ENCODE results near the gene PI4K2A.
"Not testable (repeated sequence)": the region's sequence is repeated elsewhere in the genome, so short reads cannot be mapped to it uniquely, and the experiment has no call there.

The PI4K2A gene

DNA sequence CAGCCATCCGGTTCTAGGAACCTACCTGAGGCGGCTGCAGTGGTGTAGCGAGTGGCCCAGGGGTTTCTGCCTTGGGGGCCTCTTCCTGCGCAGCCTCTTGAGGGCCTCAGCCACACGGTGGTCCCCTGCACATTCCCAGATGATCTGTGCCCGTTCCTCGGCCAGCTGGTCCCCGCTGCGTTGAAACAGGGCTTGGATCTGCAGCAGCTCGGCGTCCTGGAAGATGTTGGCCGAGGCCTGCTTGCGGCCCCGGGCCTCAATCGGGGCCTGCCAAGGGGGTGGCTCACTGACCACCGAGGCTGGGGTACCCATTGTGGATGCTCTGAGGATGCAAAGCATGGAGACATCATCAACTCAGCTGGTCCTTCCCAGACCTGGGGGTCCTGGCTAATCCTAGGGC is 39.1 kb downstream of the PI4K2A start:
- Mint-ChIP-seq H3K4me1 (peaks cover 12% of the 10 kb centered on the region), H3K36me3 (peaks cover 5% of the 10 kb centered on the region), H3K27ac (no peak overlapping the region), H3K4me3 (no peak overlapping the region), H3K27me3 (no peaks in the 10 kb centered on the region), H3K9me3 (no peaks in the 10 kb centered on the region)
- ATAC-seq, result no peak

DNA sequence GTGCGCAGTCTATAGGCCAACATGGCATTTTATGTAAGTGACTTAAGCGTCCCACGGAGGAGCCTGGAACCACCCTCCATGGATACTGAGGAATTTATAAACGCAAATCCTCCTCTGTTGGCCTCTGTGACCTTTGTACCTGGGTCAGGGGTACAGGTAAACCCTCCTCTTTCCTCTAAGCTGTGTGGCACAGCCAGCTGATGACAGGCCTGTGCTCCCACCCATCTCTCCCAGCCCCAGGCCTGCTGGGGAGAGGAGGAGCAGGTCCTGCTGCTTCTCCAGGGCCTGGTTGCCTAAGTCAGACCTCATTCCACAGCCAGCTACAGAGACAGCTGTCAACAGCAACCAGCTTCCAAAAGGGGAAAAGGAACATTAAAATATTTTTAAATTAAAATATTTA is 41.6 kb downstream of the PI4K2A start:
- no peaks in the 10 kb centered on the region for H3K9me3 Mint-ChIP-seq
- no peaks in the 10 kb centered on the region for H3K27me3 Mint-ChIP-seq
- H3K36me3 Mint-ChIP-seq, result no peaks in the 10 kb centered on the region
- no peak for ATAC-seq
- no peak overlapping the region for H3K4me3 Mint-ChIP-seq
- H3K4me1 Mint-ChIP-seq, result peaks cover 14% of the 10 kb centered on the region
- H3K27ac Mint-ChIP-seq, result no peak overlapping the region

DNA sequence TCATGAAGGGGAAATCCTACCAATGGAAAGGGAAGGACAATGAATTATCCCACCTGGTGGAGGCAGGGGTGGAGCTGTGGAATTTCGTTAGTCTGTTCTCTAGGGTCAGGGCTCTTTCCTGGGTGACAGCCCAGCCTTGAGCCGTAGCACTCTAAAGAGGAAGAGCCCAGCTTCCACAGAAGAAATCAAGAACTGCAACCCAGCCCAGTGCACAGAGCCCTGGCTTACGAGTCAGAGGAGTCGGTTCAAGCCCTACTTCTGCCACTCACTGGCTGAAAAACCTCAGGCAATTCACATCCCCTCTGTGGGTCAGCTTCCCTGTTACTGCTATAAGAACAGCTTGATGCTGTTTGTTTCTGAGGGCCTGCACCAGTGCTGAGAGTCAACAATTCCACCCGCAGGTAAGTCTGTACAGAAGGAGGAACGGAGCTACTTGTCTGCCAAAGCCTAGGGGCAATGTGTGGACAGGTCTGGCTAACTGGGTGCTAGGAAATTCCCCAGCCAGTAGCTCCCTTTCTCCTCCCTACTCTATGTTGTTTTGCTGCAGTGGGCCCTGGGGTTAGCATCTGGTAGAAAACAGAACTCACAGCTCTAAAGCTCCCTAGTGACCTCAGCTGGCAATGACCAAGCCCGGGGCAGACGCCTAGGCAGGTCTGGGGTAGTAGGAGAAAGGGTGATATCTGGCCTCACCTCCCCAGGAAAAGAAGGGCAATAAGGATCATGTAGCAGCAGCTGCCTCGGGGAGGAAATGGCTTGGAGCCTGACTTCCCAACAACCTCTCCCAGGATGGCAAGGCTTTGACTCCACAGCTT is 43.3 kb downstream of the PI4K2A start:
- Mint-ChIP-seq H3K4me3 (no peak overlapping the region), H3K4me1 (peaks cover 14% of the 10 kb centered on the region), H3K27ac (no peak overlapping the region), H3K27me3 (no peaks in the 10 kb centered on the region), H3K9me3 (no peaks in the 10 kb centered on the region), H3K36me3 (no peaks in the 10 kb centered on the region)
- no peak for ATAC-seq

DNA sequence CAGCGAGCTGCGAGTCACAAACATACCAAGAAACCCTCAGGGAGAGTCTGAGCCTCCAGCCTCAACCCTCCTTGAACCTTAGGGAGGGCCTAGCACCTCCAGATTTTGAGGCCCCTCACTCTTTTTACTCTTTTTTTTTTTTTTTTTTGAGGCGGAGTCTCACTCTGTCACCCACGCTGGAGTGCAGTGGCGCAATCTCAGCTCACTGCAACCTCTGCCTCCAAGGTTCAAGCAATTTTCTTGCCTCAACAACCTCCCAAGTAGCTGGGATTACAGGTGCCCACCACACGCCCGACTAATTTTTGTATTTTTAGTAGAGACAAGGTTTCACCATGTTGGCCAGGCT is 43.9 kb downstream of the PI4K2A start:
- not testable (repeated sequence) for ATAC-seq, H3K4me3 Mint-ChIP-seq, H3K27ac Mint-ChIP-seq, H3K36me3 Mint-ChIP-seq, H3K9me3 Mint-ChIP-seq, H3K27me3 Mint-ChIP-seq
- peaks cover 14% of the 10 kb centered on the region for H3K4me1 Mint-ChIP-seq

DNA sequence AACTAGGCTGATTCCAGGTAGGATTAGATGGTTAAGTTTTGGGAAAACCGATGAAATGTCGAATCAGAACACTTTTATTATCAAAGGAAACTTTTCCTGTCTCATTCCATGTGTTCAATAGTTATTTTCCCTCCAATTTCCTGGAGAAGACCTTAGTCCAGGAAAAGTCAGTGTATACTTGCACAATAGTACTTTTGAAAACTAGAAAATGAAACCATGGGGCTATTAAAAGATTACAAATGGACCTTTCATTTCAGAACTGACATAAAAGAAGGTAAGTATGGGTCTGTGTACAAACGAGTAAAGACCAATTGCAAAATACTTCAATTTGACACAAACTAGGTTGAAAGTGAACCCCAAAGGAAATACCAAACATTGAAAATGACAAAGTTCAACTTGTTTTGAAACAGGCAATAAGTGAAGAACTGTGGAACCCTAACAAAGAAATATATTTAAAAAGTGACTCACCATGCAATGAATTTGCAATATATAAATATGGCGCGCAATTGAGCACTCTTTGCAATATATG is 44.5 kb downstream of the PI4K2A start:
- Mint-ChIP-seq H3K27ac (no peak overlapping the region), H3K27me3 (no peaks in the 10 kb centered on the region), H3K4me3 (no peak overlapping the region), H3K36me3 (no peaks in the 10 kb centered on the region), H3K4me1 (peaks cover 14% of the 10 kb centered on the region), H3K9me3 (no peaks in the 10 kb centered on the region)
- ATAC-seq, result no peak

DNA sequence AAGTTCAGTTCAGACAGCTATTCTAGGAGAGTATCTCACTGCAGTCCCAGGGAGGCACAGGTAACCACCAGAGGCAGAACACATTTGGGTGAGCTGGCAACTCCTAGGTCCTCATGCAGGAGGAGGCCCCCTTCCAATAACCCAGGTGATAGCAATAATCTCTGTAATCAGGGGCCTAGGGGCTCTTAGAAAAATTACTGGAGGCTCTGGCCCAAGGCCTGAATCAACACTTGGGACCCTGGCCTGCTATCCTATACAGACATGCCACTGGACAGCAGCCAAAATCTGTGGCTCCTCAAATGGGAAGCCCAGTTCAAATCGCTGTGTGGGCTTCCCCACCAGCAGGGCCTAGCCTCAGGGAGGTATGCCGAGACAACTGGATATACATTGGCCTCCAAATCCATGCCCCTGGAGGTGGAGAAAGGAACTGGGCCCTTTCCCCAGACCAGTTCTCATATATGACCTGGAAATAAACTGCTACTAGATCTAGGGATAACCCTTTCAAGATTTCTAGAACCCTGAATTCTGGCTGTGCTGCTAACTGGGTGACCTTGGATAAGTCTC is 45.0 kb downstream of the PI4K2A start:
- ATAC-seq, result no peak
- Mint-ChIP-seq H3K27ac (no peak overlapping the region), H3K4me1 (peaks cover 14% of the 10 kb centered on the region), H3K27me3 (no peaks in the 10 kb centered on the region), H3K9me3 (no peaks in the 10 kb centered on the region), H3K36me3 (no peaks in the 10 kb centered on the region), H3K4me3 (no peak overlapping the region)

DNA sequence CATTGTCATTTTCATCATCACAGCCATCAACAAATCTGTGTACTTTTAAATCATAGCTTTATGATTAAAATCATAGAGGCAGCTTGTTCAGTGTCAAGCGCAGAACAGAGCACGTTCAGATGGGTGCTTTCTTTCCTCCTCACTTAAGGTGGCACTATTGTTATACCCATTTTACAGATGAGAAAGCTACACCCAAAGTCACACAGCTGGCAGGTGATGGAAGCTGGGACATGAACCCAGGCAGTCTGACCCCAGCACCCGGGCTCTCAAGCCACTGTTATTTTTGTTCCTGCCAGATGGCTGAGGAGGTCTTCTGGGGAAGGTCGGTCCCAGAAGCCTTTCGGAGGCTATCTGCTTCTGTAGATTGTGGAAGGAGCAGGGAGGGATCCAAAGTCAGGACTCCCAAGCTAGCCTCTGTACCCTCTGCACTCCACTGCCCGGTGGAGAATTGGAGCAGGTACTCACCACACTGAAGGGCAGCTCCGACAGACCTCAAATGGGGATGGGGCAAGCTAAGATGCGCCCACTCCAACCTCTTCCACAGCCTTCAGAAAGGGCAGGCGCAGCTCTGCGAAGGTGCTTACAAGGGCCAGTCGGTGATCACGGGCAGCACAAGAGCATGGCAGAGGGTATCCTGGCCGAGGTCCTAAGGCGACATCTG is 46.0 kb downstream of the PI4K2A start:
- Mint-ChIP-seq H3K4me1 (peaks cover 14% of the 10 kb centered on the region), H3K27me3 (no peaks in the 10 kb centered on the region), H3K27ac (peak overlapping the region; percentile 58), H3K36me3 (no peaks in the 10 kb centered on the region), H3K4me3 (peak overlapping the region; percentile 88), H3K9me3 (no peaks in the 10 kb centered on the region)
- peak; percentile 40 for ATAC-seq

DNA sequence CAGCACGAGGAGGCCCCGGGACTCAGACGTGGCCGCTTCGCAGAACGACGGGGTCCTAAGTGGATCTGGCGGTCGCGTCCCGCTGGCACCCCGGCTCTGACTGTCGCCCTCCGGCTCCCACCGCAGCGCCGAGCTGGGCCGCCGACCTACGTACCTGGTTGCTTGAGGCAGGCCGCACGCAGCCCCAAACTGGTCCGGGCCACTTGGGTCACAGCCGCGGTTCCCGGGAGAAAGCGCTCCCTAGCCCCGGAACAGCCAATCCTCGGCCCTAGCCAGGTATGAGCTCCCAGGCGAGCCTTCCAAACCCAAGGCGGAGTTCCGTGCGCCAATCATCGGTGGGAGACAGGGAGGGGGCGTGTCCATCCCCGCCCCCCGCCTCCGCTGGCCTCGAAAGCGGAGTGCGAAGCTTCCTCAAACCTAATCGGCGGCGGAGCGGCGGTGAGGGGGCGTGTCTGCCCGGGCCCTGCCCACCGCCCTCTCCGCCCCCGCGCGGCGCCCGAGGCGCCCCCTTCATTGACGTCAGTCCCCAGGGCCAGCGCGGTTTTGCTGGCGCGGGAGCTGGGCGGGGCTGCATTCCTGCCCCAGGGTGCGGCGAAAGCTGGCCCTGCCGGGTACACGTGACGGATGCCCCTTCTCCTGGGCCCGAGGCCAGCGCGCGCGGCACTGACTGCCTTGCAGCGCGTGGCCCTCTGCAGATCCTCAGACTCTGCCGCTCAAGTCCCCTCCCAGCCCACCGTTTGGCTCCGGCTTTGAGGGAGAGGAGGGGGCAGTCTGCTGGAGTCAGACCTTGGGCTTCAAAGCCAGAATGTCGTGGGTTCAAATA is 46.7 kb downstream of the PI4K2A start, which contains the start of gene AVPI1:
AVPI1 (minus strand) TSS at position 280 of the 823 bp plus-strand sequence. CDS start 7,336 bp downstream, outside the sequence.
- H3K4me3 Mint-ChIP-seq, result peak within 1 kb of the TSS; percentile 88
- peaks cover 14% of the 10 kb centered on the region for H3K4me1 Mint-ChIP-seq
- no peaks in the 10 kb centered on the region for H3K27me3 Mint-ChIP-seq
- ATAC-seq, result peak; percentile 95
- peak within 1 kb of the TSS; percentile 58 for H3K27ac Mint-ChIP-seq
- H3K9me3 Mint-ChIP-seq, result no peaks in the 10 kb centered on the region
- H3K36me3 Mint-ChIP-seq, result no peaks in the 10 kb centered on the region

DNA sequence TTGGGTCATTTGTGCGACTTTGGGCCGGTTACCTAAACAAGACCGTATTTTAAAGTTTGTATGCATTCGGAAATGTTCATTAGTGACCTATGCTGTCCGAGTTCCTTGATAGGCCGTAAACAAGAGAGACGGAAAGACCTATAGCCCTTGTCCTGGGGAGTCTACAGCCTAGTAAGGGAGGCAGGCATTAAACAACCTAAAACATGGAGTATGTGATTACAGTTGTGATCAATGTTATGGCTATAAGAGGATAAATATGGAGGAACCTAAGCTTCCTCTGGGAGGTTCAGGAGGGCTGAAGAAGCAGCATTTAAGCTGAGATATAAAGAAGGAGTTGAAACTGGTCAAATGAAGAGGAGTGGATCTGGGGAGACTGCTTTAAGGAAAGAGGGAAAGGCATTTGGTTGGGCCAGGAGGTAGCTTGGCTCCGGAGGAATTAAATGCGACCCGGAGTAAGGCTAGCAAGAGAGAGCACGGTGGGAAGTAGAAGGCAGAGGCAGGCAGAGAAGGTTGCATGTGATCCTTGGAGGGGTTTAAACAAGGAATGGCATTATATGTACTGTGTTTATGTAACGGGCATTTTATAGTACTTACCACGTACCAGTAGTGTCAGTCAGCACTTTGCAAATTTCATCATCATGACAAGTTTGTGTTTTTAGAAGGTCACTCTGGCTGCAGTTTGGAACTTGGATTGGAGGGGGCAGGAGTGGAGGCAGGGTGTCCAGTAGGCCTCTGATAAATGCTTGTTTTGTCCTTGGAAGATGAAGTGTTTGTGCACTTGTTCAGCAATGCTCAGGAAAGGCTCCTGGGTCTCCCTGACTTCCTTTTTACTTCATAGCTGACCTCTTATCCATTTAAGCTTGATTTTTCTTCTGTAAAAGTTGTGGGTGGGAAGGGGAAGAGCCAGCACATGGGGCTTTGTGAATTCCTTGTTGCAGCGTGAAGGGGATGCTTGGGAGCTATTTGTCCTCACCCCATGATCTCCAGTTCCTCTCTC is 47.6 kb downstream of the PI4K2A start:
- Mint-ChIP-seq H3K36me3 (no peaks in the 10 kb centered on the region), H3K27ac (peak overlapping the region; percentile 58), H3K27me3 (no peaks in the 10 kb centered on the region), H3K9me3 (no peaks in the 10 kb centered on the region), H3K4me3 (peak overlapping the region; percentile 88), H3K4me1 (peaks cover 14% of the 10 kb centered on the region)
- no peak for ATAC-seq

DNA sequence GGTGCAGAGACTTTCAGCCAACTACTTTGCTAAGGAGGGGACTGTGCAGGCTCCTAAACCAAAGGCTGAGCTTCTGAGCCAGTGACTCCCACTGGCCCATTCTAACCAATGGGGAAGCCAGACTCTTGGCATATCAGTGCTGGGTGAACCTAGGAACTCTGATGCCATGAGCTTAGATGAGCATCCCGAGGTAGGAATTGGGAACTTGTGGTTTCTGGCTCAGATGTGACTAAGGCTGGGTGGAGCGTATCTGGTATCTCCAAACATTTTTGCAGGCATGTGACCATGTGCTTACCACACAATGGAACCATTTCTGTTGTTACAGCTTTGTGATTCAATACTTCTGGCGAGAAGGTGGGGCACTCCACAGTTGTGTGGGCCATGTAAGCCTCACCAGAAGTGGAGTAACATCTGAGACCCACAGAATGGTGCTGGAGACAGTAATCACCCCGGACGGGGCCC is 49.1 kb downstream of the PI4K2A start:
- Mint-ChIP-seq H3K36me3 (no peaks in the 10 kb centered on the region), H3K4me3 (no peak overlapping the region), H3K9me3 (no peaks in the 10 kb centered on the region), H3K4me1 (peaks cover 14% of the 10 kb centered on the region), H3K27me3 (no peaks in the 10 kb centered on the region), H3K27ac (no peak overlapping the region)
- ATAC-seq, result no peak

DNA sequence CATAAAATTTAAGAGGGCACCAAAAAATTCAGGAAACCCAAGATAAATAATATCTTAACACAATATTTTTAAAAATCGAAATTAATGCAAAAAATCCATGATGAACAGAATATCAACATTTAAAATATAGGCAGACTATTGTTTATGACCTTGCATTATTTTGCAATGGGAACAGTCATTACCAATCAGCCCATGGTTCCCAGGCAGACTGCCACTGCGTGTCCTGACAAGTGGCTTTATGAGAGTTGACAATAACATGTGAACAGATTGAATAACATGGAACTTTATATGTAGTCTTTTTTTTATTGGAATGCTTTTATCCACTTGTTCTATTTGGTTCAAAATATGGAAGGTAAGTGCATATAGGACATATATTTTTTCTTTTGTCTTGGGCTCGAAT is 49.7 kb downstream of the PI4K2A start:
- no peak overlapping the region for H3K4me3 Mint-ChIP-seq
- H3K9me3 Mint-ChIP-seq, result no peaks in the 10 kb centered on the region
- H3K27ac Mint-ChIP-seq, result no peak overlapping the region
- no peaks in the 10 kb centered on the region for H3K27me3 Mint-ChIP-seq
- peaks cover 14% of the 10 kb centered on the region for H3K4me1 Mint-ChIP-seq
- ATAC-seq, result no peak
- H3K36me3 Mint-ChIP-seq, result no peaks in the 10 kb centered on the region

DNA sequence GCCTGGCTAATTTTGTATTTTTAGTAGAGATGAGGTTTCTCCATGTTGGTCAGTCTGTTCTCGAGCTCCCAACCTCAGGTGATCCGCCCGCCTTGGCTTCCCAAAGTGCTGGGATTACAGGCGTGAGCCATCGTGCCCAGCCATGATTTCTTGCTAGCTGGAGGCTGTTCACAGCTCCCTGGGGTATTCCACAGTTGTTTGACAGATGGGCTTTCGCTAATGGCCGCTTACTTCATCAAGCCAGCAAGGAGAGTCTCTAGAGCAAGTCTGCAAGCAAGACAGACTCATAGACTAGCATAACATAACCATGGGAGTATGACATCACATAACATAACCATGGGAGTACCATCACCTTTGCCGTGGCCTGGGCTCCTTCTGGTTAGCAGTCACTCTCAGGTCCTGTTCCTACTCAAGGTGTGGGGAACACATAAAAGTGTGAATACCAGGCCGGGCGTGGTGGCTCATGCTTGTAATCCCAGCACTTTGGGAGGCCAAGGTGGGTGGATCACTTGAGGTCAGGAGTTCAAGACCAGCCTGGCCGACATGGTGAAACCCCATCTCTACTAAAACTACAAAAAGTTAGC is 57.7 kb downstream of the PI4K2A start:
- H3K4me3 Mint-ChIP-seq, H3K9me3 Mint-ChIP-seq, ATAC-seq, H3K27ac Mint-ChIP-seq, H3K27me3 Mint-ChIP-seq, H3K36me3 Mint-ChIP-seq, H3K4me1 Mint-ChIP-seq: not testable (repeated sequence)

DNA sequence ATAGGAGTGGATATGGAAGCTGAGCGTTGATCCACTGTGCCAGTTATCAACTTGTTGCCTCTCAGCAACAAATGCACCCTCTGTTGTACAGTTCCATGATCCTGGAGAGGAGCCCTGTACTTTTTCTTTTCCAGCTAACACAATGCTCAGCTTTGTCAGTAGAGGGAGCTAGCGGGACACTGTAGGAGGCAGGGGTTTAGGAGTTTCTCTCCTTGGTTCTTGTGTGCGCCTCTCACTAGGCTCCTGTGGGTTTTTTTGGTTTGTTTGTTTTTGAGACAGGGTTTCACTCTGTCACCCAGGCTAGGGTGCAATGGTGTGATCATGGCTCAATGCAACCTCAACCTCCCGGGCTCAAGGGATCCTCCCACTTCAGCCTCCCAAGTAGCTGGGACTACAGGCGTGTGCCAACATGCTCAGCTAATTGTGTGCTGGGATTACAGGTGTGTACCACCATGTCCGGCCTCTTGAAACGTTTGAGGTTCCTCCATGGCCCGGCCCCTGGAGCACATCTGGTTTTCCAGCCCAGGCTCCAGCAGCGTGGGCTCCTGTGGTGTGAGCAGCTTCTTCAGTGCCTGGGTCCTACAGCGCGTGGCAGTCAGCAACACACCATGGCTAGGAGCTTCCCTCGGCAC is 61.1 kb downstream of the PI4K2A start:
- H3K27me3 Mint-ChIP-seq, result peaks cover 9% of the 10 kb centered on the region
- no peaks in the 10 kb centered on the region for H3K9me3 Mint-ChIP-seq
- no peak overlapping the region for H3K27ac Mint-ChIP-seq
- H3K4me3 Mint-ChIP-seq, result no peak overlapping the region
- ATAC-seq, result peak; percentile 66
- no peaks in the 10 kb centered on the region for H3K36me3 Mint-ChIP-seq
- no peaks in the 10 kb centered on the region for H3K4me1 Mint-ChIP-seq

All from stimulated activated memory B cell treated with anti-CD40 and anti-IgM and Interleukin-4, amounts not matched to agents 10 μg/mL and 1 μg/mL and 100 μg/mL, for 72 hours (primary cell).